Measurements from ENCODE around the gene OSBPL8. TPM values are rescaled to one million over a fixed set of nuclear protein-coding genes. Genes with fewer than 3 reads are reported as not detected.

OSBPL8 gene, protein sequence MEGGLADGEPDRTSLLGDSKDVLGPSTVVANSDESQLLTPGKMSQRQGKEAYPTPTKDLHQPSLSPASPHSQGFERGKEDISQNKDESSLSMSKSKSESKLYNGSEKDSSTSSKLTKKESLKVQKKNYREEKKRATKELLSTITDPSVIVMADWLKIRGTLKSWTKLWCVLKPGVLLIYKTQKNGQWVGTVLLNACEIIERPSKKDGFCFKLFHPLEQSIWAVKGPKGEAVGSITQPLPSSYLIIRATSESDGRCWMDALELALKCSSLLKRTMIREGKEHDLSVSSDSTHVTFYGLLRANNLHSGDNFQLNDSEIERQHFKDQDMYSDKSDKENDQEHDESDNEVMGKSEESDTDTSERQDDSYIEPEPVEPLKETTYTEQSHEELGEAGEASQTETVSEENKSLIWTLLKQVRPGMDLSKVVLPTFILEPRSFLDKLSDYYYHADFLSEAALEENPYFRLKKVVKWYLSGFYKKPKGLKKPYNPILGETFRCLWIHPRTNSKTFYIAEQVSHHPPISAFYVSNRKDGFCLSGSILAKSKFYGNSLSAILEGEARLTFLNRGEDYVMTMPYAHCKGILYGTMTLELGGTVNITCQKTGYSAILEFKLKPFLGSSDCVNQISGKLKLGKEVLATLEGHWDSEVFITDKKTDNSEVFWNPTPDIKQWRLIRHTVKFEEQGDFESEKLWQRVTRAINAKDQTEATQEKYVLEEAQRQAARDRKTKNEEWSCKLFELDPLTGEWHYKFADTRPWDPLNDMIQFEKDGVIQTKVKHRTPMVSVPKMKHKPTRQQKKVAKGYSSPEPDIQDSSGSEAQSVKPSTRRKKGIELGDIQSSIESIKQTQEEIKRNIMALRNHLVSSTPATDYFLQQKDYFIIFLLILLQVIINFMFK
- total RNA-seq (10 to 100 TPM; 44.8 to 64.3 (median 52.3) TPM), polyA plus RNA-seq (10 to 100 TPM in 2 of 3 donors, 1 to 10 TPM in 1; 7.6 to 11.1 (median 10.8) TPM)

GRCh38 chr12:76559400-76560085 lies at the start of gene OSBPL8:
OSBPL8 (minus strand) TSS chr12:76559771; CDS start chr12:76487551, 72,220 bp downstream.
- peak; percentile 39 to 64 for TF ChIP-seq POLR2A (IDR thresholded peaks at IDR 0.05)
- TF ChIP-seq CTCF (IDR thresholded peaks at IDR 0.05), result peak in 1 of 4 experiments; percentile 30
- peak; percentile 89 to 95 (median 94) for TF ChIP-seq POLR2AphosphoS5 (IDR thresholded peaks at IDR 0.05)
- no peak for TF ChIP-seq EP300 (IDR thresholded peaks at IDR 0.05)
- Histone ChIP-seq H3K27me3 (no peaks in the 10 kb centered on the region), H3K4me1 (peaks cover 0 to 23% (median 14%) of the 10 kb centered on the region in 4 donors), H3K9me3 (no peaks in the 10 kb centered on the region), H3K27ac (peak within 1 kb of the TSS; percentile 90 to 93 (median 92)), H3K4me3 (peak within 1 kb of the TSS; percentile 72 to 90 (median 80)), H3K36me3 (no peaks in the 10 kb centered on the region)
- WGBS, 2 donors, result 0% methylated on average over 76 of the region's 76 CpGs
- peak; percentile 97 for DNase-seq
- intact Hi-C loops (cut with DNase I), result loop anchor here (1.0 to 5.0 kb wide), 2 partner anchors 211 to 477 kb away; partner anchors contain the start of genes BBS10 and NAP1L1

DNA sequence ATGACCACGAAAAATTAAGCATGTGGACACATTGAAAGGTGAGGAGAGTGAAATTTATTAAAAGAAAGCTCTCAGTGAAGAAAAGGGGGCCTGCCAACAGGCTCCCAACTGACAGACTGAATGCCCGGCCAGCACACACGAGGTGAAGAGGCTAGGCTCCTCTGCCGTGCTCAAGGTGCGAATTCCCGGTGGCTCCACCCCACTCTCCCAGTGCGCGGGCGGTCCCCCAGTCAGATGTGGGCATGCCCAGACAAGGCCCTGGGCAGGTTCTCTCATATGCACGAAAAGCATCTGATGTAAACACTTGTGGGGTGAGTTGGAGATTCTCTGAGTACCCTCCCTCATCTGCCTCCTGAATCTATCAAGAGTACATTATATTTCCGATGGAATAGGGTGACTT lies 48.5 kb upstream of the OSBPL8 start:
- 94 to 95% methylated on average over 11 of the region's 11 CpGs for WGBS, 2 donors
- Histone ChIP-seq H3K4me1 (no peaks in the 10 kb centered on the region), H3K36me3 (no peaks in the 10 kb centered on the region), H3K4me3 (no peak overlapping the region), H3K9me3 (no peaks in the 10 kb centered on the region), H3K27ac (no peak overlapping the region), H3K27me3 (no peaks in the 10 kb centered on the region)
- no peak for TF ChIP-seq POLR2AphosphoS5 (IDR thresholded peaks at IDR 0.05)
- no peak for TF ChIP-seq POLR2A (IDR thresholded peaks at IDR 0.05)
- TF ChIP-seq EP300 (IDR thresholded peaks at IDR 0.05), result no peak
- no peak for TF ChIP-seq CTCF (IDR thresholded peaks at IDR 0.05)
- intact Hi-C loops (cut with DNase I), result no loop called here
- DNase-seq, result no peak

DNA sequence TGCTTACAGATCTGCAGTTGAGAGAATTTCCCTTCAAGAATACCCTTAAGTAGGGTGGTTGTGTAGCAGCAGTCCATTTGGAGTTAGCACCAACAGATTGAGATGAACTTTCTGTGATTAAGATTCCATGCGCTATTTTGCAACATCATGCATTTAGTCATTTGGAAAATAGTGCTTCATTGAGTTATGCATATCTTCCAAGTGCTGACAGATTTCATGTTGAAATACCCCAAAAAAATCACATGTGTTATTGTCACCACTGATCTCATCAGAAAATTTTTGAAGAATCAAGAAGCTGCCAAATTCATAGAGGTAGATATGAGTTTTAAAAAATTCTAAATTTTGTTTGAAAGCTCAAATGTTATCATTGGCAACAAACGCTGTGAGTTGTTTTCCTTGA lies 35.5 kb upstream of the OSBPL8 start:
- Histone ChIP-seq H3K9me3 (no peaks in the 10 kb centered on the region), H3K4me3 (no peak overlapping the region), H3K27ac (no peak overlapping the region), H3K36me3 (no peaks in the 10 kb centered on the region), H3K27me3 (no peaks in the 10 kb centered on the region), H3K4me1 (no peaks in the 10 kb centered on the region)
- no peak for DNase-seq
- intact Hi-C loops (cut with DNase I), result no loop called here
- WGBS, 2 donors, result 97% methylated on average over 2 of the region's 2 CpGs
- no peak for TF ChIP-seq CTCF (IDR thresholded peaks at IDR 0.05)

GRCh38 chr12:76591476-76591875 lies 31.9 kb upstream of the OSBPL8 start:
- no peak overlapping the region for H3K4me3 ChIP-seq
- no peak for DNase-seq
- no peaks in the 10 kb centered on the region for H3K27me3 ChIP-seq
- TF ChIP-seq CTCF (IDR thresholded peaks at IDR 0.05) (no peak), POLR2AphosphoS5 (IDR thresholded peaks at IDR 0.05) (no peak), EP300 (IDR thresholded peaks at IDR 0.05) (no peak), POLR2A (IDR thresholded peaks at IDR 0.05) (no peak)
- H3K9me3 ChIP-seq, result no peaks in the 10 kb centered on the region
- H3K36me3 ChIP-seq, result no peaks in the 10 kb centered on the region
- intact Hi-C loops (cut with DNase I), result no loop called here
- H3K4me1 ChIP-seq, result no peaks in the 10 kb centered on the region
- H3K27ac ChIP-seq, result no peak overlapping the region

Data from sigmoid colon (tissue), 7 donors.